UCSD-AML1 (cell line): ENCODE measurements around the gene KSR1.
A peak's percentile ranks its signal among the peaks of the same experiment; 100 is the strongest.

ENCODE experiments used
- DNase-seq: peaks from one replicate; lab custom pipeline; 2025; ENCODE audit not compliant: unreplicated experiment; lab: John Stamatoyannopoulos, UW

Gene KSR1

GRCh38 chr17:27512511-27513346, 56.5 kb downstream of the KSR1 start:
- DNase-seq, result no peak

DNA sequence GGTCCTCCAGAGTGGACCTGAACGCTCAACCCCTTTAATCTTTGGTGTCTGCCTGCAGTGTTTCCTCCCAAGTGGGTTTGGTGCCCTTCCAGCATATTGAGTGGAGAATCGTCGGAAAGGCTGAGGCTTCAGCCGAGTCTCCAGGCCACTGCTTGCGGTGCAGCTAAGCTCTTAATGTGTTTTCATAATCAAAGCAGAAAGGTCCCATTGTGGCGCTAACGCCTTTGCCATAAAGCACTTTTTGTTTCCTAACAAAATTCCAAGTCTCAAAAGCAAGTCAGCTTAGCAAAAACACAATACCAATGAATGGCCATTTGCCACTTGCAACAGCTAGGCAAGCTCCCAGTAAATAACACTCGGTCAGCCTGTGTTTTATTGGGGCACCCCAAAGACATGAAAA, 57.6 kb downstream of the KSR1 start:
- no peak for DNase-seq

- DNase-seq, result no peak
Observed at GRCh38 chr17:27514595-27515413, 58.6 kb downstream of the KSR1 start.

DNA sequence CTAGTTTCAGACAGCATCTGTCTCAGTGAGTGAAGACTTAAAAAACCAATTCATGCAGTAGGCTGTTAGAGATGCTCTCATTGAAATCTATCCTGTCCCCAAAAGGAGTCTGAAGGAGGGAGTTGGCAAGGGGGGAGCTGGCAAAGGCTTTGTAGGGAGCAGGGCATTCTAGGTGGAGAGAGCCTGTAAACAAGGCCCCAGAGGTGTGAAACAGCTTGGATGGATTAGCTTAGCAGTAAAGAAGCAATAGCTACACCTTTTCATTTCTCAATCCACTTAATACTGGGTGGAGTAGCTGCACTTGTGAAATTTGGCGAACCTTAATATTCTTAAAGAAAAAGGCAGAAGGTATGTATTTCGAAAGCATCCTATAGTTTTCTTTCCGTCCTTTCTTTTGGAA, 61.8 kb downstream of the KSR1 start:
- no peak for DNase-seq

GRCh38 chr17:27518545-27519521, 62.6 kb downstream of the KSR1 start:
- no peak for DNase-seq

DNA sequence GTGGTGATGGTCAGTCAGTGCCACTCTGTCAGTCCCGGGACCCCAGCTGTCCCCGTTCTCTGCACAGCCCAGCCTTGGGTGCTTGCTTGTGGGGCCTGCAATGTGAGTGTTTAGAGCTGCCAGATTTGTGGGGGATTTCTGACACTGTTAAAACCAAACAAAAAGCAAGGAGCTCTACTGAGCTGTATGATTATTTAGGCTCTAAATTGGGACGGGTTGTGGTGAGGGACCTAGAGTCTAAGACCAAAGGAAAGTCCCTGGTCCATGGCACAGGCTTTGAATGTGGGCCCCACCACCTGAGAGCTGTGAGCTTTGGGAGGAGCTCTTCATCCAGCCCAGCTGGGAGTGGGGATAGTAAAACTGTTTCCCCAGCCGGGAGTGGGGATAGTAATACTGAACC, 63.3 kb downstream of the KSR1 start:
- DNase-seq, result no peak

GRCh38 chr17:27520491-27521185, 64.4 kb downstream of the KSR1 start:
- DNase-seq, result peak; percentile 61

DNA sequence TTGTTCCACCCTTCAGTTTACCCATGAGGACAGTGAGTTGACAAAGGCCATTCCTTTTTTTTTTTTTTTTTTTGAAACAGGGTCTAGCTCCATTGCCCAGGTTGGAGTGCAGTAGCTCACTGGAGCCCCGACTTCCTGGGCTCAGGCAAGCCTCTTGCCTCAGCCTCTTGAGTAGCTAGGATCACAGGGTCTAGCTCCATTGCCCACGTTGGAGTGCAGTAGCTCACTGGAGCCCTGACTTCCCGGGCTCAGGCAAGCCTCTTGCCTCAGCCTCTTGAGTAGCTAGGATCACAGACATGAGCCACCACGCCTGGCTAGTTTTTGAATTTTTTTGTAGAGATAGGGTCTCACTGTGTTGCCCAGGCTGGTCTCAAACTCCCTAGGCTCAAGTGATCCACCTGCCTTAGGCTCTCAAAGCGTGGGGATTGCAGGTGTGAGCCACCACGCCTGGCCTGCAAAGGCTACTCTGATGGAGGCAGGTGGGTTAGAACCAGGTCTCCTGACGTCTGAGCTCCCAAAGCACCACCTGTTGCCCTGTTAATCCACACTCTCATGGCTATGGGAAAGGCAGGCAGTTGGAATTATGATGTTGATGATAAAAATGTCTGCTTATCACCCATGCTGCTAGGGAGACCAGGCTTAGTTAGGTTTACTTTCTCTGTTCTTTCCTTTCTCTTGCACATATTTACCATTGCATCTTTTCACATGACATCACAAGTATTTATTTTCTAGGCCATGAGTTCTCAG, 65.2 kb downstream of the KSR1 start:
- DNase-seq, result no peak

DNA sequence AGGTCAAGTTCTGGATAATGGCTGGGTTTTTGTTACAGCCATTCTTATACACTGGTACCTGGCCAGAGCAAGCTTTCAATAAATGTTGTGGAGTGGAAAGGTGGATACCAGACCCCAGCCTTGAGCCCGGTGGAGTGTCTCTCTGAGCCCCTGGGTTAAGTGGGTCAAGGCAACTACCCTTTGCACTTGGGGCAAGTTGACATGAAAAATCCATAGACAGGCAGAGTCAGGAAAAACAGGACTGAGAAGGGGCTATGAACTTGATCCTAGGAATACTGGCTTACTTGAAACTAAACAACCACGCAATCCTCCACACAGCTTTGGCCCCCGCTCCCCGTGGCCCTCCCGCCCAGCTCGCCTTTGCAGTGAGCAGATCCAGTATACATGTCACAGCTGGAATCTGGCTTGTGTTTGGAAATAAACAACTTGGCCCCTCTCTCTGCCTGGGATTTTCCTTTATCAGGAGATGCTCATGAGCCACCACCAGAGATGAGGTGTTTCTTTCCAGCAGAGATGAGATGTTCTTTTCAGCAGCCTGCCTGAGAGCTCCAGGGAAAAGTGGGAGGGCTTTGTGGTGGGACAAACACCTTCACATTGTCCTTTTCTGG, 65.9 kb downstream of the KSR1 start:
- no peak for DNase-seq

GRCh38 chr17:27523712-27524111, 67.5 kb downstream of the KSR1 start:
- DNase-seq, result no peak

DNA sequence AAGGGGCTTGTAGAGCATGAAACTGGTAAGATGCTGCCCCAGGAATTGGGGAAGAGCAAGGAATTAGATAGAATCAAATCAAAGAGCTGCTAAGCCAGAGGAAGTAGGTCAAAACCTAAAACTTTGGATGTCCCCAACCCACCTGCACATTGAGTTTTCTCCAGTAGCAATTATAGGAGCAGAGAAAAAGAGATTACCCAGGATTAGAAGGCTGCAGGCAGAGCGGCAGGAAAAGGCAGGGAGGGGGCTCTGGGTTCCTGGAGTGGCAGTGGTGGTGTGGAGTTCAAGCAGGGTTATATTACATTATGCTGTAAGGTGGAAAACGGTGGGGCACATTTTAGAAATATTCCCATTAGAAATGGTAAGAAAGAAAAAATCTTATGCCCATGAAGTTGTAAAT, 68.3 kb downstream of the KSR1 start:
- no peak for DNase-seq

DNA sequence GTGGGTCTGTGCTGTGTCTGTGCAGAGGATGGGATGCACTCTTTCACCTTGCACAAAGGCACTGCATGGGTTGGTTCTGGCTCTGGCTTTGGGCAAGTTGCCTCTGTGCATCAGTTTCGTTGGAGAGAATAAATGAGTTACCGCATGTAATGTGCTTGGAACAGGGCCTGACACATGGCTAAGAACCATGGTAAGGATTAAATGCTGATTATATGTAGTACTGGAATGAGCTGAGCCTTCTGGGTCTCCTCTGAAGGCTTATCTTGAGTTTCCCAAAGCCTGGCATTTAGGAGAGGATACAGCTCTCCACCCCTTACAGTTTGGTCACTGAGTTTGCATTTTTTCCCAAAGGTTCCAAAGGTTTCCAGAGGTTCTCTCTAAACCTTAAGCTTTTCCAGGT, 69.1 kb downstream of the KSR1 start:
- DNase-seq, result no peak

DNA sequence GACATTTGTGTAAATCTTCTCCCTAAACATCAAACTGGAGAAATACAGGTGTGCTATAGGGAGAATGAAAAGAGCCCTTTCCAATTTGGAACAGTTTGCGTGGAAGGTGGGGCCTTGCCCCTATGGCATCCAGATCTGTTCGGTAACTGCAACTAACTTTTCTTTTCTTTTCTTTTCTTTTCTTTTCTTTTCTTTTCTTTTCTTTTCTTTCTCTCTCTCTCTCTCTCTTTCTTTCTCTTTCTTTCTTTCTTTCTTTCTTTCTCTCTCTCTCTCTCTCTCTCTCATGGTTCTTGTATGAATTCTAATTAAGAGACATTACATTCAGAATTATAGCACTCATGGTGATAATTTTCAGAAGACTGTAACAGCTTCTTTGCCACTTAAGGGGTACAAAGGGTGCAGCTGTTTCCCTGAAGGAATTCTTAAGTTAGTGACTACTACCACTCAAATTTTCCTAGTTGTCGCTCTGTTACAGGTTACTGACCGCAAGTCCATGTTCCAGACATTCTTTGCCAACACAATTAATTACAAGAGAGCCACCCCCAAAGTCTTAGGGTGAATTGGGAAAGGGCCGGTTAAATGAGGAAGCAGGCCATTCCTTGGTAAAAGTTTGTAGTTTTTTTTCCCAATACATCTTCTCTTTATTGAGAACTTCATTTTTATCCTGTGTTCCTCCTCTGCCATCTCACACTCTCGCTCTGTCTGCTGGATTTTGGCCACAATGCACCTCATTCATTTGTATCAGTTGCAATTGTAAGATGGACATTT, 69.8 kb downstream of the KSR1 start:
- no peak for DNase-seq

GRCh38 chr17:27526604-27527002, 70.4 kb downstream of the KSR1 start:
- DNase-seq, result peak; percentile 76

GRCh38 chr17:27529230-27529796, 73.1 kb downstream of the KSR1 start:
- peak; percentile 78 for DNase-seq

DNA sequence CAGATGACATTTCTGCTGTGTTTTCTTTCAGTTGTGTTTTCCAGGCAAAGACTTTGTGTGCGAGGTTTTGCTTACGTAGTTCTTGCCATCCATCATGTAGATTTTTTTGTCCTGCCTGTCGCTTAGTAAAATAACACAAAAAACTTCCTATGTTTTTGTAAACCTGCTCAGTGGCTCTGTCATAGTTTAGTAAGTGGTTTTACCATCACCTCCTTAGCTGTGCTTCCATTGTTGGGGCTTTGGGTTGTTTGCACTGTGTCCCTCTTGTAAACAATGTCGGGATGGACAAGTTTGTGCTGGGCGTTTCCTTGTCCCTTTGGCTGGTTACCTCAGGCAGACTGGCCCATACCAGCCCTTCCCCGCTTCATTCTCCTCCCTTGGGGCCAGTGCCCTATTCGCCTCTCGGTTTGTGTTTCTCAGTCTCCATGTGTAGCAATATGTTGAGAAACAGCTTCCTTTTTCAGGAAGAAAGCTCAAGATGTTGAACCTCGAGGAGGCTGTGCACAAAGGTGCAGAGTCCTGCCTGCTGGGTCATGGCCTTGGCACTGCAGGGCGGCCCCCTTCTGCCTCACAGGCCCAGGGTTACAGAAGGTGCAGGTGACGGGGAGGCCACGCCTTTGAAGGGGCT, 74.6 kb downstream of the KSR1 start:
- peak; percentile 66 for DNase-seq

DNA sequence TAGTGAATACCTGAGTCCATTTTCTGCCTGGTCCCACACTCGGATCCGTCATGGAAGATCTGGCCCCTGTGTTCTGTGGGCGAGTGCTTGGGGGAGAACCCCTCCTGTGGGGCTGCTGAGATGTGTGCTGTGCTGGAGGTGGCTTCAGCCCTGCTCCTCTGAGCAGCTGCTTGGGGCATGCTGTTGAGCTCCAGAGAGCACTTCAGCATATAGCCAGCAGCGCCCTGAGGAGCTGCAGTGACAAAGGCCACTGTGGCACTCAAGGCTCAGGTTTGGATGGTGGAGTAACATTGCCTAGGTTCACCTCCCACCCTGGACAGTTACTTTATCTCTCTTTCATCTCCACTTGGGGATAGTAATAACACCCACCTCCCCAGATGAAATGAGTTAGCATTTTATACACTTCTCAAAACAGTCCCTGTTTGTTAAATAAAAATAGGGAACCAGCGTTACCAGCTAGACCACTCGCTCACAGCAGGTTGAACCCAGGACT, 75.3 kb downstream of the KSR1 start:
- peak; percentile 64 for DNase-seq
